HG03039 (cell line): ENCODE data around the gene SNAP91.
A peak's percentile ranks its signal among the peaks of the same experiment; 100 is the strongest.
"Not testable (repeated sequence)": the region's sequence is repeated elsewhere in the genome, so short reads cannot be mapped to it uniquely, and the experiment has no call there.

Experiments
- ATAC-seq: cut with Tn5 transposase; IDR thresholded peaks from one replicate; pipeline ENCODE4 v1.9.1; 2021; ENCODE audit warnings: mild to moderate bottlenecking, moderate library complexity; ENCODE audit not compliant: unreplicated experiment

The SNAP91 gene

DNA sequence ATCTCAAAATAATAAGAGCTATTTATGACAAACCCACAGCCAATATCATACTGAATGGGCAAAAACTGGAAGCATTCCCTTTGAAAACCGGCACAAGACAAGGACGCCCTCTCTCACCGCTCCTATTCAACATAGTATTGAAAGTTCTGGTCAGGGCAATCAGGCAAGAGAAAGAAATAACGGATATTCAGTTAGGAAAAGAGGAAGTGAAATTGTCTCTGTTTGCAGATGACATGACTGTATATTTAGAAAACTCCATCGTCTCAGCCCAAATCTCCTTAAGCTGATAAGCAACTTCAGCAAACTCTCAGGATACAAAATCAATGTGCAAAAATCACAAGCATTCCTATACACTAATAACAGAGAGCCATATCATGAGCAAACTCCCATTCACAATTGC, 158.4 kb downstream of the SNAP91 start:
- not testable (repeated sequence) for ATAC-seq

DNA sequence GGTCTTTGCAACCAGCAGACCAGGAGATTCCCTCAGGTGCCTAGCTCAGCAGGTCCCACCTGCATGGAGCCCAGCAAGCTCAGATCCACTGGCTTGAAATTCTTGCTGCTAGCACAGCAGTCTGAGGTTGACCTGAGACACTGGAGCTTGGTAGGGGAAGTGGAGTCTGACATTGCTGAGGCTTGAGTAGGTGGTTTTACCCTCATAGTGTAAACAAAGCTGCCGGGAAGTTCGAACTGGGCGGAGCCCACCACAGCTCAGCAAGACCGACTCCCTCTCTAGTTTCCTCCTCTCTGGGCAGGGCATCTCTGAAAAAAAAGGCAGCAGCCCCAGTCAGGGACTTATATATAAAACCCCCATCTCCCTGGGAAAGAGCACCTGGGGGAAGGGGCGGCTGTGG, 162.3 kb downstream of the SNAP91 start:
- no peak for ATAC-seq

- ATAC-seq: no peak
Observed at GRCh38 chr6:83539678-83540077, 169.2 kb downstream of the SNAP91 start.

DNA sequence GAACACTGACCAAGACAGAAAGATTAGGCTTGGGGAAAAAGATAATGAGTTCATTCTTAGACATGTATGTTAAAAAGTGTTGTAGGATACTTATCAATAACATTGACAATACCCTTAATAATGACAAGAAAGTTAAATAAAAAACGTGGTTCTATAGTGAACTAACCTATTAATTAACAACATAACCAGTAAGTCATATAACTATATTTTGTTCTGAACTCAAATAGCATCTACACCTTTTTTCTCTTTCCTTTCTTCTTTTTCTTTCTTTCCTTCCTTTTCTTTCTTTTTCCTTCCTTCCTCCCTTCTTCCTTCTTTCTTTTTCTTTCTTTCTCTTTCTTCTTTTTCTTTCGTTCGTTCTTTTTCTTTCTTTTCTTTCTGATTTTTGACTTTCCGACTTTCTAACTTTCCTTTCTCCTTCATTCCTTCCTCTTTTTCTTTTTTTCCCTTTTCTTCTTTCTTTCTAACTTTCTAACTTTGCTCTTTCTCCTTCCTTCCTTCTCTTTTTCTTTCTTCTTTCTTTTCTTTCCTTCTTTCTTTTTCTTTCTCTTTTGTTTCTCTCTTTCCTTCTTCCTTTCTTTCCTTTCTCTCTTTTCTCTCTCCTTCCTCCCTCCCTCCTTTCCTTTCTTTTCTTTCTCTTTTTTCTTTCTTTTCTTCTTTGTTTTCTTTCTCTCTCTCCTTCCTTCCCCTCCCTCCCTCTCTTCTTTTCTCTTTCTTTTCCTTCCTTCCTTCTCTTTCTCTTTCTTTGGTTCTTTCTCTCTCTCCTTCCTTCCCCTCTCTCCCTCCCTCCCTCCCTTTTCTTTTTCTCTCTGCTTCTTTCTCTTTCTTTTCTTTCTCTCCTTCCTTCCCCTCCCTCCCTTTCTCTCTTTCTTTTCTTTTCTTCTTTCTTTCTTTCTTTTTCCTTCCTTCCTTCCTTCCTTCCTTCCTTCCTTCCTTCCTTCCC, 172.0 kb downstream of the SNAP91 start:
- ATAC-seq: no peak

DNA sequence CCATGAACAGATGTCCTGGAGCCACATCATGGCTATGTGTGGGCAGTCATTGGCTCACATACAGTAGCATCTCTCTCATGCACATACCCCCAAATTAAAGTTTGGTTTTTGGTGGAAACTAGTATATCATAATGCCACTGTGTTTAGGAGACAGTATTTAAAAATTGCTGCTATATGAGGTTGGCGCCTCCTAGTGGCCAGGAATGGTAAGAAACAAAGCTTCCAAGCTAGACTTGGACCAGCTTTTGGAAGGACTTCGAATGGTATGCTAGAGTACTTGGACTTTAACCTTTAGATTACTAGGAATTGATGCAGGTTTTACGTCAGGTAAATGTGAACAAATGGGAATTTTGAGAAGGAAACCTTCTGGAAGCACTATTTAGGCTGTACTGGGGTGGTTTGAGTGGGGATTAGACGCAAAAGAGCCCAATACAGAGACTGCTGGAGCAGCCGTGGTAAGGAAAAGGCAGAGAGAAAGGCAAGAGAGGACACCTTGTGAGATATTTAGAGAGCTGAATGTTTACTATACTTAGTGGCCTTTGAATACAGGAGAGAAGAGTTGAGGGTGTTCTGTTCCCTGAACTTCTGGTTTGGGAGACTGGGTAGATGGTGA, 172.8 kb downstream of the SNAP91 start:
- no peak for ATAC-seq

DNA sequence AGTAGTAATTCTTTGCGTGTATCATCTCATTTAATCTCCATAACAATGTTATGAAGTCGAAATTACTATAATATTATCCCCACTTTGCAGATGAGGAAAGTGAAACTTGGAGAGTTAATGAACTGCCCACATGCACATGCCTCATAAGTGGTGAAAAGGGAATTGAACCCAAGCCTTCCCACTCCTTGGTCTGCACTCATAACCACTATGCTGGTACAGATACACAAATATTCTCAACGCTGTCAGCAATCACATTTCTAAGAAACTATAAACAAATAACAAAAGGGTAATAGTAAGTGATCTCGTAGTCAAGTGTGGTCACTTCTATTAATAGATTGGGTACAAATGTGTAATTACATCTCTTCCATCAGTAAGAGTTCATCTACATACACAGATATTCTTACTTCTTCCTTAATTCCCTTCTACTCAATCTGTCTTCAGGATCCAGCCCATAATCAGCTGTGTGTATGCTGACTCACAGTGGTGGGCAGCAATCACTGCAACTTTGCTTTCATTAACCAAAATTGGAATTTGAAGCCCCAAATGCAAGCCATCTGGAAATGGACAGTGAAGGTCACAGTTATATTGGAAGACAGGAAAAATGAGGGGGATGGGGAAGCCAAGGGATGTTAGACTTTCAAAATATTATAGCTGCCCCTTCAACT, 190.0 kb downstream of the SNAP91 start:
- no peak for ATAC-seq

- no peak for ATAC-seq
Observed at GRCh38 chr6:83517500-83517899, 191.4 kb downstream of the SNAP91 start.

GRCh38 chr6:83514866-83515466, 193.9 kb downstream of the SNAP91 start:
- ATAC-seq: no peak

- no peak for ATAC-seq
Observed at GRCh38 chr6:83514466-83514865, 194.4 kb downstream of the SNAP91 start.

DNA sequence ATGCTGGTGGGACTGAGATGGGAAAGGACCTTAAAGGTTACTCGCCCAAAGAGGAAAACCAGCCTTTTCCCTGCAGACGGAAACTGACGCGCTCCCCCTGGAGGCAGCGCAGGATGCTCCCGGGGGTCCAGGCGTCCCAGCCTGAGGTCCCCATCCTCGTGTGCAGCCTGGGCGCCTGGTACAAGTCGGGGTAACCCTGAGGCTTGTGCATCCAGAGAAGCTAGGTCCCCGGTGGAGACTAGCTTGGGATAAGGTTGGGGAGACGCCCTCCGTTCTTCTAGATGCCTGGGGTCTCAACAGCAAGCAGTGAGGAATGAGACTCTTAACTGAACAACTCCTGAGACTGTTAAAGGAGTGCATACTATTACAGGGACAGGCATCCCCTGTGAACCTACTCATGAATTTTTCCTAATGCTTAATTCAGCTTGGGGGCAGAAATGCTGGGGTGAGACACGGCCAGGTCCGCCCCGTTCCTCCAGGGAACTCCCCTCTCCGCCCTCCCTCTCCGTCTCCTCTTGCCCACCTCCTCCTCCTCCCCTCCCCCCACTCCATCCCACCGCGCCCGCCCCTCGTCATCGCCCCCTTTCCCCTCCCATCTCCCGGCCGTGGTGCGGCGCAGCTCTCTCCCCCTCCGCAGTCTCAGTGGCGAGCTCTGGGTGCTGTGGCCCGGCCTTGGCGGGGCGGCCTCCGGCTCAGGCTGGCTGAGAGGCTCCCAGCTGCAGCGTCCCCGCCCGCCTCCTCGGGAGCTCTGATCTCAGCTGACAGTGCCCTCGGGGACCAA, 196.8 kb downstream of the SNAP91 start, which contains the start of gene PRSS35:
Gene PRSS35 (plus strand): TSS at position 634 of the 781 bp plus-strand sequence. CDS start 10,908 bp downstream, outside the sequence.
- peak; percentile 52 for ATAC-seq

DNA sequence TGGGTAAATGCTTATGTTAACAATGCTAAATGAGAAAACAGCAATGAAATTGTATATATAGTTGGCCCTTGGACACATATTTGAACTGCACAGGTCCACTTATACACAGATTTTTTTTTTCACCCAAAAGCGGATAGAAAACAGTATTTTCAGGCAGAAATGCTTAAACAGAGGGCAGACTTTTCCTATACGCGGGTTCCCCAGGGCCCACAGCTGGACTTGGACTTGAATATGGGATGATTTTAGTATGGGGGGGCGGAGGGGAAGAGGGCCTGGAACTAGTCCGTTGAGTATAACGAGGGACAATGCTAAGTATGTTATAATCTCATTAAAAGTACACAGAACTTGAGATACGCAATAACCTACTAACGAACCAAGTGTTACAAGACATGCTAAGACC, 197.6 kb downstream of the SNAP91 start:
- ATAC-seq: no peak

- no peak for ATAC-seq
Observed at GRCh38 chr6:83510791-83511190, 198.1 kb downstream of the SNAP91 start.

DNA sequence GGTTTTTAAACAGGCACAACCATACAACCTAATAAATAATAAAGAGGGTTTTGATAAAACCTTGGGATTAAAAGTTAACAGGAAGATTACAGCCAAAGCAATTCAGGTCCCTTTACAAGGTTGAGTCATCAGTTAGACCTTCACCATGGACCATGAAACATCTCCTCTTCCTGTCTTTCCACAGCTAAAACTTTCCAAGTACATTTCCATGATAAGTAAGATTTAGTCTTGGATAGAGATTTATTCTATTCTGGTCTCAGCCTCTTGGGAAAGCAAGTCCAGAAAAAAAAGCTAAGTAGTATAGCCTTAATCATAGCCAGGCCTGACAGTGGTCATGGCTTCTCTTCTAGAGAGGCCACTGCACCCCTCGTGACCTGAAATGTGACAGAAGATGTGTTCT, 199.5 kb downstream of the SNAP91 start:
- ATAC-seq: no peak

GRCh38 chr6:83505356-83505755, 203.5 kb downstream of the SNAP91 start:
- no peak for ATAC-seq
